HG03095 (cell line): ENCODE measurements around the gene CENPV.

ENCODE experiments used
- ATAC-seq: cut with Tn5 transposase; IDR thresholded peaks from one replicate; pipeline ENCODE4 v1.9.1; 2021; ENCODE audit warnings: moderate library complexity; ENCODE audit not compliant: unreplicated experiment

The CENPV gene

GRCh38 chr17:16363749-16364536 lies 10.7 kb upstream of the CENPV start:
- ATAC-seq: no peak

- ATAC-seq: no peak
These were observed 8.6 kb upstream of the CENPV start for GRCh38 chr17:16361874-16362273.

DNA sequence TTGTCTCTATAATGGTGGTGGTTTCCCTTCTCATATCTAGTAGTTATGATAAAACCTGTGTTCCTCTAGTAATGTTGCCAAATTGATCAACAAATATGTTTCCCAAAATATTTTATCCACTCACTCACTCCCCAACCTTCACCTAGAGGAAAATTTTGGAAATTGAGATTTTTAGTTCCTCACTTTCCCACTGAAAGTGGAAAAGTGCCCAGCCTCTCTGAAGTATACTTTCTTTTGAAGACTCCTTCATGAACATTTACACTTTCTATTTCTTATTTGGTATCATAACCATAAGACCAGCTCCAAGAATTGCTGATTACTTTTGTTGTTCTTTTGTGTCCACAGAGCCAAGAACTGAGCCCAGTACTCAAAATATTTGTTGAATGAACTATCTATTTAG lies 5.1 kb upstream of the CENPV start:
- ATAC-seq: no peak

GRCh38 chr17:16354585-16354984 lies 1.3 kb upstream of the CENPV start:
- ATAC-seq: no peak

DNA sequence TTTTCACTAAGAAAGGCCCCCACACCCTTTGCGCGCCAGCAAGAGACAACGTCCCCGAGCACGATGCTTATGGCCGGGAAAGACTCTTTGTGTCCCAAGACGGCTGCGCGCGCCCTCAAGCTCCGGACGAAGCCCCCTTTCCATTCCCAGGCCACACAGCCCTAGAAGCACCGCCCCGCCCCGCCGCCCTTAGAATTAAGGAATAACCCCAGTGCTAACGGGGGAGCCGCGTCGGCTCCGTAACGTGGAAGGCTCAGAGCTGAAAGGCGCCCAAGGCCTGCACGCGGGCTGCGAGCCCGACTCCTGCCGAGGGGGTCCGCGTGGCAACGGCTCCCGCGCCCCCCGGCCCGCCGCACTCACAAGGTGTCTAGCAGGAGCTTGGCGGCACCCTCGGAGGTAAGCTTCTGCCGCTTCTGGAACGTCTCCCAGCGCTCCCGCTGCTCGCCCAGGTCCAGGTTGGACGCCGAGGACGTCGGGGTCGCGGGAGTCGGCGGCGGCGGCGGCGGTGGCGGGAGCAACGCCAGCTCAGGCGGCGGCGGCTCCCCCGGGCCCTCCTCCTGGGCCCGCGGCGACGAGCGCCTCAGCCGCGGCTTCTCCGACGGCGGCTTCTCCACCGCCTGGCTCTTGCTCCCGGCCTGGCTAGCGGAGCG lies 477 bp downstream of the CENPV start:
- peak; percentile 36 for ATAC-seq

DNA sequence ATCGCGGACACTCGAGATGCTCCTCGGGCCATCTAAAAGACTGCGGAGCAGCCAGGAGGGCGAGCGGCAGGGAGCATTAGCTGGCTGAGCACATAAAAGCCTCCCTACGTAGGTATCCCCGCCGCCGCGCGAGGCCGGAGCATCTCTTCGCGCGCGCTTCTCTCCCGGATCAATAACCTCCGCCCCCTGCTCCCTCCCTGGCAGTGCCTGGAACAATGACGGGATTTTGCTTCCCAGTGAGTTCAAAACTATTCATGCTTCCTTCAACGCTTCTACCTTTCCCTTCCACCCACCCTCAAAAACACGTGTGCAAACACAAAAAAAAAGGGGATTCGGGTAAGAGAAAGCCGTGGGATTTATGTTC lies 984 bp downstream of the CENPV start:
- no peak for ATAC-seq

DNA sequence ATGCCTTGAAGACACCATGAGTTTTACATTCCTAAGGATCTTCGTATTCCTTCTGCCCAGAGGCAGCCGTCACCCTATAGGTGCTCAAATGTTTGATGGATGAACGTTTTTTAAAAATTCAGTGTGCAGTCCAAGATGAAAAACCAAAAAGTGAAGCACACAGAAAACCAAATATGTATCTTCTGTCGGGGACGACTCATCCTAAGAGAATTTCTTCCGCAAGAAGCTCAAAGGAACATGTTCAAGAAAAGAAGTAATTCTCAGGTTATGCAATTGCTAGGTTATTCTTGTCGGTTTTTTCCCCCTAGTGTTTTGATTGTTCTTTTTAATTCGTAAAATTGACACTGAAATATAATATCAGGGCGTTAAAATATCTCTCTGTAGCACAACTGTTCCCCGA lies 1.4 kb downstream of the CENPV start:
- ATAC-seq: no peak

GRCh38 chr17:16349431-16349830 lies 3.8 kb downstream of the CENPV start:
- ATAC-seq: no peak

DNA sequence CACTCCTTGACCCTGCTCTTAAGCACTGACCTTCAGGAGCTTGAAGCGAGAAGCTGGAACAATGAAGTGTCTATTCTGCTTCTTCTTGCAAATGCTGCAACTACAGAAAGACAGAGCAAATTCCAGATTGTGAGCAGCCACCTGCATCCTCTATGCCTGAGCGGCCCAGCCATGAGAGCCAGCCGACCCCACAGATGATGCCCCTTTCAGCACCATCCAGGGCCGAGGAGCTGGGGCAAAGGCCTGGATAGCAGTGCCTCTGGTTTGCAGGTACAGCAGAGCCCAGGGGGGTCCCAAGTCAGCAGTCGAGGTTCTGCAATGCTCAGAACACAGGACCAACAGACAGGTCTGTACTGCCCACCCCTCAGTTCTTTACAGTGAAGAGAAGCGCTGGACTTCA lies 4.7 kb downstream of the CENPV start:
- no peak for ATAC-seq

DNA sequence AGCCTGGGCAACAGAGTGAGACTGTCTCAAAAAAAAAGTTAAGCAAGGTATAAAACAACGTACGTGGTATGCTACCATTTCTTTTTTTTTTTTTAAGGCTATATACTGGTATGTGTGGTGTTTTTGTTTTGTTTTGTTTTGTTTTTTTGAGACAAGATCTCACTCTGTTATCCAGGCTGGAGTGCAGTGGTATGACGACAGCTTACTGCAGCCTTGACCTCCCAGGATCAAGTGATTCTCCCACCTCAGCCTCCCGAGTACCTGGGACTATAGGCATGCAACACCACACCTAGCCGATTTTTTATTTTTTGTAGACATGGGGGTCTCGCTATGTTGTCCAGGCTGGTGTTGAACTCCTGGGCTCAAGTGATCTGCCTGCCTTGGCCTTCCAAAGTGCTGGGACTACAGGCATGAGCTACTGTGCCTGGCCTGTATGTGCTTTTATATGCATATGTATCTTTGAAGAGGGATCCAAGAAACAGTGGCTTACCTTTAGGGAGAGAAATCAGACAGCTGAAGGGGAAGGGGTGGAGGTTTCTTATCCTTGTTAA lies 6.5 kb downstream of the CENPV start:
- ATAC-seq: no peak

- ATAC-seq: no peak
These were observed 7.7 kb downstream of the CENPV start for GRCh38 chr17:16345565-16345964.

GRCh38 chr17:16343569-16343968 lies 9.7 kb downstream of the CENPV start:
- ATAC-seq: no peak

- ATAC-seq: no peak
These were observed 10.3 kb downstream of the CENPV start for GRCh38 chr17:16342979-16343378.

DNA sequence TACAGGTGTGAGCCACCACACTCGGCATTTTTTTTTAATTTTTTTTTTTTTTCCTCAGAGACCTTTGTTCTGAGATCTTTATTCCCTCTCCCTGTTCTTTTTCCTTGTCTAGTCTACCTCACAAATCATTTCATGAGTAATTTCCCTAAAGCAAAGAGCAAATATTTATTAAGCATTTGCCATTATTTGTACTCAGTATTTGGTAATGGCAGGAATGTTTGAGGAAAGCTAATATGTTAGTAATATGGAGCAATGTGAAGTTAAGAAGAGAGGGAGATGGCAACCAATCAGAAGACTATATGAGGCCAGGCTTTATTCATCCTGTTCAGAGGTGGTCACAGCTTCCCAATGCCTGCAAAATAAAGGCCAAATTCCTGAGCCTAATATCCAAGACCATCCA lies 13.3 kb downstream of the CENPV start:
- ATAC-seq: no peak

- no peak for ATAC-seq
These were observed 13.9 kb downstream of the CENPV start for GRCh38 chr17:16339402-16339801.

DNA sequence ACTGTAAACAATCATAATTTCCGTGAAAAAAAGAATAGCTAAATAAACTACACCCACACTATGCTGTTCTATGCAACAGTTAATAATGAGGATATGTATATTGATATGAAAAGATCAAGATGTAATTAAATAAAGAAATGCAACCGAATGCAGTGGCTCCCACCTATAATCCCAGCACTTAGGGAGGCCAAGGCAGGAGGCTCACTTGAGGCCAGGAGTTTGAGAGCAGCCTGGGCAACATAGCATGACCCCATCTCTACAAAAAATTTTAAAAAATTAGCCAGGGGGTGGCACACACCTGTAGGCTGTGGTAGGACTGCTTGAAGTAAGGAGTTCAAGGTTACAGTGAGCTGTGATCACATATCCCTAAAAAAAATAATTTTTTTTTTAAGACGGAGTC lies 14.9 kb downstream of the CENPV start:
- no peak for ATAC-seq

- ATAC-seq: no peak
These were observed 23.6 kb downstream of the CENPV start for GRCh38 chr17:16329519-16330271.

GRCh38 chr17:16328997-16329396 lies 24.3 kb downstream of the CENPV start:
- no peak for ATAC-seq

DNA sequence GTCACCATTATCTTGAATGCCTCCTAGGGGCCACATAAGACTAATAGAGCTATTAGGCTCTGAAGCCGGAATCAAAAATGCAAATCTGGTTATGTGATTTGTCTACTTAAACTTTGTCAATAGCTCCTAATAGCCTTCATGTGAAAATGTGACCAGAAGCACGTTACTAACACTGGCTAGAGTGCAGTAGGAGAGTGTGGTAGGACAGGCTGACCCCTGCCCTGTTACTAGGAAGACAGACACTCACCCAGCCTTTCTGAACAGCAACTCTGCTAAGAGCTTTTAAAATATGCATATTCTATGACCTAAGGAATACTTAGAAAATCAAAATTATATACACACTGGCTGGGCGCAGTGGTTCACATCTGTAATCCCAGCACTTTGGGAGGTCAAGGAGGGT lies 26.3 kb downstream of the CENPV start:
- no peak for ATAC-seq

GRCh38 chr17:16325964-16326363 lies 27.3 kb downstream of the CENPV start:
- no peak for ATAC-seq

GRCh38 chr17:16322636-16323035 lies 30.6 kb downstream of the CENPV start:
- no peak for ATAC-seq

- no peak for ATAC-seq
These were observed 33.3 kb downstream of the CENPV start for GRCh38 chr17:16319969-16320368.
